Suprapubic skin (tissue), 4 donors: ENCODE data around the gene C2CD4C. TPM values are rescaled to one million over a fixed set of nuclear protein-coding genes. Genes with fewer than 3 reads are reported as not detected.
A peak's percentile ranks its signal among the peaks of the same experiment; 100 is the strongest.
"Not testable (repeated sequence)": the region's sequence is repeated elsewhere in the genome, so short reads cannot be mapped to it uniquely, and the experiment has no call there.

Source experiments
- DNase-seq, 2 donors: peaks; one replicate each; pipeline ENCODE4 v3.0.0-alpha.2; 2019; ENCODE audit warnings: low spot score in 2 of 2
- H3K27ac ChIP-seq: fragments of 200-600 bp; sonication (generic); one replicate; pipeline ENCODE4 v1.5.1; 2019
- H3K27me3 ChIP-seq: fragments of 200-600 bp; sonication (generic); one replicate; pipeline ENCODE4 v1.5.1; 2019
- H3K36me3 ChIP-seq: fragments of 200-600 bp; sonication (generic); one replicate; pipeline ENCODE4 v1.5.1; 2019
- H3K4me1 ChIP-seq: fragments of 200-600 bp; sonication (generic); one replicate; pipeline ENCODE4 v1.5.1; 2019
- H3K4me3 ChIP-seq: fragments of 200-600 bp; sonication (generic); one replicate; pipeline ENCODE4 v1.5.1; 2019; ENCODE audit warnings: mild to moderate bottlenecking
- H3K9me3 ChIP-seq: fragments of 200-600 bp; sonication (generic); one replicate; pipeline ENCODE4 v1.5.1; 2019
- CTCF ChIP-seq, 2 donors: fragments of 200-600 bp in 1 of 2; fragments of 450-650 bp in 1 of 2; sonication (generic) in 1 of 2; IDR thresholded peaks; one replicate each; pipeline ENCODE4 v1.5.1; 2016 to 2019; ENCODE audit warnings: antibody characterized with exemption in 2 of 2, mild to moderate bottlenecking in 1 of 2, moderate library complexity in 1 of 2
- EP300 ChIP-seq: sonication (generic); formaldehyde crosslinking; IDR thresholded peaks from one replicate; pipeline ENCODE4 v1.6.1; 2017; ENCODE audit warnings: antibody characterized with exemption
- POLR2A ChIP-seq, 2 donors: fragments of 450-650 bp; IDR thresholded peaks; one replicate each; pipeline ENCODE4 v1.6.1; 2017; ENCODE audit warnings: antibody characterized with exemption in 2 of 2, mild to moderate bottlenecking in 2 of 2, moderate library complexity in 2 of 2
- POLR2AphosphoS5 ChIP-seq, 3 donors: sonication (generic); formaldehyde crosslinking; IDR thresholded peaks; one replicate each; pipeline ENCODE4 v1.6.1; 2017; ENCODE audit warnings: antibody characterized with exemption in 3 of 3
- WGBS: methylation state at CpG from one replicate; pipeline ENCODE4 v1.1.5; 2018; 5-methylcytosine and 5-hydroxymethylcytosine counted together
- total RNA-seq, 4 donors: library from RNA; depleted of rRNA; stranded (reverse); fragments of >200 nt; gene quantifications; one replicate each; pipeline ENCODE4 v1.1.0, GENCODE V29; 2016

The C2CD4C gene
- total RNA-seq, 4 donors from 2014 or later: 0.13 to 2.3 (median 0.52) TPM

GRCh38 chr19:390386-391206 is 18.4 kb downstream of the C2CD4C start:
- Histone ChIP-seq H3K9me3 (no peaks in the 10 kb centered on the region), H3K36me3 (no peaks in the 10 kb centered on the region), H3K4me1 (no peaks in the 10 kb centered on the region), H3K27ac (no peak overlapping the region), H3K27me3 (peaks cover 18% of the 10 kb centered on the region), H3K4me3 (no peak overlapping the region)
- TF ChIP-seq EP300 (no peak), POLR2AphosphoS5 (IDR thresholded peaks at IDR 0.05) (no peak), POLR2A (IDR thresholded peaks at IDR 0.05) (no peak), CTCF (IDR thresholded peaks at IDR 0.05) (no peak)
- DNase-seq: no peak
- 66% methylated on average over 22 of the region's 30 CpGs for WGBS

GRCh38 chr19:389935-390289 is 19.0 kb downstream of the C2CD4C start:
- Histone ChIP-seq H3K4me1 (no peaks in the 10 kb centered on the region), H3K9me3 (no peaks in the 10 kb centered on the region), H3K27me3 (peaks cover 18% of the 10 kb centered on the region), H3K36me3 (no peaks in the 10 kb centered on the region), H3K4me3 (no peak overlapping the region), H3K27ac (no peak overlapping the region)
- TF ChIP-seq CTCF (IDR thresholded peaks at IDR 0.05) (no peak), POLR2A (IDR thresholded peaks at IDR 0.05) (no peak), POLR2AphosphoS5 (IDR thresholded peaks at IDR 0.05) (no peak), EP300 (no peak)
- 92% methylated on average over 11 of the region's 12 CpGs for WGBS
- DNase-seq: peak in 1 of 2 donors; percentile 52

- DNase-seq: peak in 1 of 2 donors; percentile 58
These were observed 19.6 kb downstream of the C2CD4C start for GRCh38 chr19:389255-389934.

GRCh38 chr19:388691-389090 is 20.3 kb downstream of the C2CD4C start:
- Histone ChIP-seq H3K4me3 (no peak overlapping the region), H3K9me3 (no peaks in the 10 kb centered on the region), H3K4me1 (no peaks in the 10 kb centered on the region), H3K27ac (no peak overlapping the region), H3K36me3 (no peaks in the 10 kb centered on the region), H3K27me3 (peaks cover 24% of the 10 kb centered on the region)
- 73% methylated on average over 17 of the region's 17 CpGs for WGBS
- TF ChIP-seq CTCF (IDR thresholded peaks at IDR 0.05) (no peak), EP300 (no peak), POLR2A (IDR thresholded peaks at IDR 0.05) (no peak), POLR2AphosphoS5 (IDR thresholded peaks at IDR 0.05) (no peak)
- peak in 1 of 2 donors; percentile 44 for DNase-seq

More at GRCh38 chr19:389255-389934, 19.6 kb downstream of the C2CD4C start:
- H3K27me3 ChIP-seq: peaks cover 18% of the 10 kb centered on the region
- no peaks in the 10 kb centered on the region for H3K4me1 ChIP-seq
- no peaks in the 10 kb centered on the region for H3K9me3 ChIP-seq
- TF ChIP-seq CTCF (IDR thresholded peaks at IDR 0.05) (no peak), POLR2AphosphoS5 (IDR thresholded peaks at IDR 0.05) (no peak), EP300 (no peak), POLR2A (IDR thresholded peaks at IDR 0.05) (no peak)
- no peak overlapping the region for H3K27ac ChIP-seq
- no peaks in the 10 kb centered on the region for H3K36me3 ChIP-seq
- 59% methylated on average over 20 of the region's 21 CpGs for WGBS
- no peak overlapping the region for H3K4me3 ChIP-seq

- Histone ChIP-seq H3K27ac (no peak overlapping the region), H3K4me1 (no peaks in the 10 kb centered on the region), H3K9me3 (no peaks in the 10 kb centered on the region), H3K27me3 (peaks cover 33% of the 10 kb centered on the region), H3K36me3 (no peaks in the 10 kb centered on the region), H3K4me3 (no peak overlapping the region)
- no peak for DNase-seq
- whole genome bisulfite sequencing: 88% methylated on average over 14 of the region's 21 CpGs
- TF ChIP-seq POLR2A (IDR thresholded peaks at IDR 0.05) (no peak), POLR2AphosphoS5 (IDR thresholded peaks at IDR 0.05) (no peak), EP300 (no peak), CTCF (IDR thresholded peaks at IDR 0.05) (no peak)
These were observed 21.2 kb downstream of the C2CD4C start for GRCh38 chr19:387777-388176.

- not testable (repeated sequence) for H3K4me3 ChIP-seq, H3K27ac ChIP-seq, H3K9me3 ChIP-seq, H3K4me1 ChIP-seq, H3K36me3 ChIP-seq
- 21% methylated on average over 11 of the region's 22 CpGs for WGBS
- H3K27me3 ChIP-seq: peaks cover 38% of the 10 kb centered on the region
- DNase-seq: peak in 1 of 2 donors; percentile 33
These were observed 22.2 kb downstream of the C2CD4C start for GRCh38 chr19:386632-387301.

GRCh38 chr19:386189-386588 is 22.8 kb downstream of the C2CD4C start:
- not testable (repeated sequence) for H3K9me3 ChIP-seq, H3K4me1 ChIP-seq, H3K4me3 ChIP-seq, H3K27ac ChIP-seq, H3K36me3 ChIP-seq, DNase-seq
- H3K27me3 ChIP-seq: peaks cover 40% of the 10 kb centered on the region
- WGBS: 60% methylated on average over 8 of the region's 8 CpGs
